ENCODE results near the gene PPM1K. TPM values are rescaled to one million over a fixed set of nuclear protein-coding genes. Genes with fewer than 3 reads are reported as not detected.

The PPM1K gene
- polyA plus RNA-seq, 1 donor from 2014 or later: 177 TPM

GRCh38 chr4:88227734-88228133 is 56.6 kb downstream of the PPM1K start:
- H2AFZ ChIP-seq (ENCODE audit: low read depth, low read length): no peak overlapping the region
- H3K9me2 ChIP-seq (ENCODE audit: insufficient read depth, low read length): no peaks in the 10 kb centered on the region
- no peaks in the 10 kb centered on the region for H3K36me3 ChIP-seq (ENCODE audit: insufficient read depth, low read length)
- H4K20me1 ChIP-seq (ENCODE audit: insufficient read depth): no peaks in the 10 kb centered on the region
- no peaks in the 10 kb centered on the region for H3F3A ChIP-seq (ENCODE audit: insufficient read depth, low read length, poor library complexity, severe bottlenecking)
- no peaks in the 10 kb centered on the region for H3K9me3 ChIP-seq (ENCODE audit: low read length)
- no peak overlapping the region for H3K4me3 ChIP-seq (ENCODE audit: low read length)
- no peaks in the 10 kb centered on the region for H3K79me2 ChIP-seq (replicated peaks; ENCODE audit: insufficient read depth, low read length)
- H3K4me2 ChIP-seq (ENCODE audit: low read length): no peak overlapping the region
- no peaks in the 10 kb centered on the region for H3K27me3 ChIP-seq (ENCODE audit: insufficient read depth, low read depth, low read length)
- no peak for TF ChIP-seq EZH2 (IDR thresholded peaks at IDR 0.05; ENCODE audit: borderline replicate concordance, insufficient read depth, low read length, poor library complexity, severe bottlenecking)
- no peak for TF ChIP-seq POLR2AphosphoS5 (IDR thresholded peaks at IDR 0.05)
- no peak for TF ChIP-seq REST (IDR thresholded peaks at IDR 0.05; ENCODE audit: borderline replicate concordance)
- TF ChIP-seq MXI1 (conservative IDR thresholded peaks at IDR 0.05; ENCODE audit: poor library complexity, severe bottlenecking): no peak
- no peak for TF ChIP-seq EP300 (conservative IDR thresholded peaks at IDR 0.05; ENCODE audit: poor library complexity, severe bottlenecking)
- TF ChIP-seq TAF1 (IDR thresholded peaks at IDR 0.05; ENCODE audit: low read depth): no peak
- no peak for TF ChIP-seq SMC3 (conservative IDR thresholded peaks at IDR 0.05; ENCODE audit: poor library complexity)
- no peak for TF ChIP-seq CTCF (IDR thresholded peaks at IDR 0.05; ENCODE audit: poor library complexity, severe bottlenecking)
- TF ChIP-seq RAD21 (conservative IDR thresholded peaks at IDR 0.05): no peak
- H3K27ac ChIP-seq (ENCODE audit: low read length): no peak overlapping the region
- no peak overlapping the region for H3K9ac ChIP-seq (ENCODE audit: low read length)

- H3K27ac ChIP-seq (ENCODE audit: low read length): no peak overlapping the region
- no peak overlapping the region for H2AFZ ChIP-seq (ENCODE audit: low read depth, low read length)
- H3F3A ChIP-seq (ENCODE audit: insufficient read depth, low read length, poor library complexity, severe bottlenecking): no peaks in the 10 kb centered on the region
- H3K9ac ChIP-seq (ENCODE audit: low read length): no peak overlapping the region
- H3K27me3 ChIP-seq (ENCODE audit: insufficient read depth, low read depth, low read length): no peaks in the 10 kb centered on the region
- TF ChIP-seq EP300 (conservative IDR thresholded peaks at IDR 0.05; ENCODE audit: poor library complexity, severe bottlenecking) (peak; percentile 81), MXI1 (conservative IDR thresholded peaks at IDR 0.05; ENCODE audit: poor library complexity, severe bottlenecking) (no peak), REST (IDR thresholded peaks at IDR 0.05; ENCODE audit: borderline replicate concordance) (no peak), TAF1 (IDR thresholded peaks at IDR 0.05; ENCODE audit: low read depth) (no peak), SMC3 (conservative IDR thresholded peaks at IDR 0.05; ENCODE audit: poor library complexity) (no peak), POLR2AphosphoS5 (IDR thresholded peaks at IDR 0.05) (peak; percentile 33), EZH2 (IDR thresholded peaks at IDR 0.05; ENCODE audit: borderline replicate concordance, insufficient read depth, low read length, poor library complexity, severe bottlenecking) (no peak), CTCF (IDR thresholded peaks at IDR 0.05; ENCODE audit: poor library complexity, severe bottlenecking) (no peak), RAD21 (conservative IDR thresholded peaks at IDR 0.05) (no peak)
- no peaks in the 10 kb centered on the region for H3K36me3 ChIP-seq (ENCODE audit: insufficient read depth, low read length)
- no peaks in the 10 kb centered on the region for H3K9me2 ChIP-seq (ENCODE audit: insufficient read depth, low read length)
- no peaks in the 10 kb centered on the region for H3K79me2 ChIP-seq (replicated peaks; ENCODE audit: insufficient read depth, low read length)
- H4K20me1 ChIP-seq (ENCODE audit: insufficient read depth): no peaks in the 10 kb centered on the region
- H3K9me3 ChIP-seq (ENCODE audit: low read length): no peaks in the 10 kb centered on the region
- no peak overlapping the region for H3K4me2 ChIP-seq (ENCODE audit: low read length)
- no peak overlapping the region for H3K4me3 ChIP-seq (ENCODE audit: low read length)
Measured at GRCh38 chr4:88226143-88226542, 58.2 kb downstream of the PPM1K start.
